HG03066 (cell line): Measurements from ENCODE around the gene ARL6IP6.

Source experiments
- ATAC-seq: cut with Tn5 transposase; IDR thresholded peaks from one replicate; pipeline ENCODE4 v1.9.1; 2021; ENCODE audit warnings: low read depth; ENCODE audit not compliant: unreplicated experiment

ARL6IP6 gene

DNA sequence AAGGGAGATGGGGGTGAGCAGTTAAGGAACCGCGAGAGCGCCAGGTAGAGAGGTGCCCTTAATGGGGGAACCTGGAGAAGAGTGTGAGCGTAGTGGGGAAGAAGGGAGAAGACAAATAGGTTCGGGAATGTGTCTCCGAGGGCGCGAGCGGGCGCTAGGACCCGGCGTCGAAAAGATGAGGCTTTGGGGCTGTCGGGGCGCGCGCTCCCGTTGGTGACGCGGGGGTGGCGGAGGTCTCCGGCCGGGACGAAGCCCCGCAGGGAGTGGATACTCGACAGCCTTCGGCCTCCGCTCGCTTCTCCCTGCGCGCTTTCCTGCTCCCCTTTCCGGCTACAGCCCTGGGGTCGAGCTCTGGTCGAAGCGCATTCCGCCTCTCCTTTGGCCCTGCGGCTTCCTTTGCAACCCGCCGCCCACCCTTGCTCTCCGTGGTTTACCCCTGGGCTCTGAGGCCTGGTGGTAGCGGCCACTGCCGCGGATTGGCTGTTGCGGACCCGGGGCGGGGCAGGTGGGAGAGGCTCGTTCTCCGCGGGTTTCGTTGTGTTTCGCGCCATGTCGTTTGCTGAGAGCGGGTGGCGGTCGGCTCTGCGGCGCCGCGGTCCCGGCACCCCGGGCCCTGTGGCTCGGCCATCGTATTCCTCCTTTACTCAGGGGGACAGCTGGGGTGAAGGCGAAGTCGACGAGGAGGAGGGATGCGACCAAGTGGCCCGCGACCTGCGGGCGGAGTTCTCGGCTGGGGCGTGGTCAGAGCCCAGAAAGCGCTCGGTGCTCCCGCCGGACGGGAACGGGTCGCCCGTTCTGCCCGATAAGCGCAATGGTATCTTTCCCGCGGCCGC, at the start of gene ARL6IP6:
Gene ARL6IP6 (plus strand): TSS at position 545 of the 833 bp plus-strand sequence. CDS start 5 bp downstream, at position 550.
- peak; percentile 67 for ATAC-seq

DNA sequence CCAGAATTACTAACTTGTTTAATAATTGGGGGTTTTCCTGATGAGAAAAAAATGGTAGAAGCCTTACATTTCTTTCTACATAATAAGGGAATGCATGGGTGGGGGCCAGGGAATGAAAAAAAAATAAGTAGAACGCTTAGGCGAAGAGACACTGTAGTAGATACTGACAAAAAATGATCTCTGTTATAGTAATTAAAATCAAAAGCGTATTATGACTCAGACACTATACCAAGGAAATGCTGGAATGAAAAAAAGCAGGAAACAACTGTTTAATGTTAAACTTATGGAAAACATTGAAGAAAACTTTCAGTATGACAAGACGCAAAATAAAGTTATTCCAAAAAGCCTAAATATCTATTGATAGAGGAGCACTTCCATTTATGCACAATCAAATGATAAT, 44.1 kb upstream of the ARL6IP6 start:
- ATAC-seq: no peak

DNA sequence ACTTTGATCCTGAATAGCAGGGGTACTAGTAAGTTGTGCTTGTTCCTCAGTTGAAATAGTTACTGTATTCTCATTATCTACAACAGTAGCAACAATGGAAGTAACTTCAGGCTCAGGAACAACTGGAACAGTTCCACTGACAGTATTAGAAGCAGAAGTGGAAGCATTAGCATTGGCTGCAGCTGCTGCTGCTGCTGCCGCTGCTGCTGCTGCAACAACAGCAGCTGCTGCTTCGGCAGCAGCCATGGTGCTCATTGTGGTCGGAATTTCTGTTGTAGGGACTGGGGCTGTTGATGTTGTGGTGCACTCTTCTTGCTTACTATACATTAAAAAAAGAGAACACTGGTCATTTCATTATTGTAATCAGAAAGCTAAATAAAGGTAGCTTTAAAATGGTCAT, 42.0 kb upstream of the ARL6IP6 start:
- ATAC-seq: no peak

DNA sequence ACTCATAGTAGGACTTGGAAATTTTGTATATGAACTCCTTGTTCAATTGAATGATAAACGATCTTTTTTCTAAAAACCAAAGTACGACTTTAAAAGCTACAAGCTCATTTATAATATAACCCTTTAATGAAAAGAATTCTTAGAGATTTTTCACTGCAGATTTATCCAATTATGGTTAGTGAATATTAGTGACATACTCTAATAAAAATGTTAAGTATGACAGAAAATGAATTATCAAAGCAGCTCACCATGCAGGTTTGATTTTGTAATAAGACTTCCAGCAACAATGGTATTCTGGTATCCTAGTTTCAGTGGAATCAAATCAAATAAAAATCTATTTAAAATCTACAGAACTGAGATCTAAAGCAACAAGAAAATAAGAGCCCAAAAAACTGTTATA, 39.6 kb upstream of the ARL6IP6 start:
- ATAC-seq: no peak

DNA sequence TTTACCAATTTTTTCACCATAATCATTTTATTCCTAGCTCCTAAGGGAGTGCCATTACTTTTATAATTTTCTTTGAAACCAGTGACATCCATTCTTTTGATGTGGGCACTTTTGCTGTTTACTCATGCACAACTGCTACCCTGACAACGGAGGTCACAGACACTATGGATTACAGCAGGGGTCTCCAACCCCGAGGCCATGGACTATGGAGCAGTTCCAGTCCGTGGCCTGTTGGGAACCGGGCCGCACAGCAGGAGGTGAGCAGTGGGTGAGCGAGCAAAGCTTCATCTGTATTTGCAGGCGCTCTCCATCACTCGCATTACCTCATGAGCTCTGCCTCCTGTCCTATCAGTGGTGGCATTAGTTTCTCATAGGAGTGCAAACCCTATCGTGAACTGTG, 35.8 kb upstream of the ARL6IP6 start:
- no peak for ATAC-seq

- ATAC-seq: no peak
Measured at GRCh38 chr2:152683400-152683799, 35.0 kb upstream of the ARL6IP6 start.

GRCh38 chr2:152686321-152686720, 32.1 kb upstream of the ARL6IP6 start:
- ATAC-seq: no peak

DNA sequence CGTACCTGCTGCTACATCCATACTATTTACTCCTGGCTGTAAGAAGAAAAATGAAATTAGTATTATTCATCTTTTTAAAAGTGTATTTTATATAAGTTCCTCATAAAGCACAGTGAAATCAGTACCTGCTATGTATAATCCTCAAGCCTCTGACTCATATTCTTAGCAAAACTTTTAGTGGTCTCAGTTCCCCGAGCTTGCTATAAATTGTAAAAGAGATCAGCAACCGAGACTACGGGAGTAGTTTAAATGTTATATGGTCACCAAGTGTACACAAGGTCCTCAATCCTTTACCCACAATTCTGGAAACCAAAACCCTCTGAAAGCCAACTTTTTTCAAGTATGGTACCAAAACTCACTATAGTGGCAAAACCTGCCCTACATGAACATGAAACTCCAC, 25.4 kb upstream of the ARL6IP6 start:
- peak; percentile 86 for ATAC-seq

- peak; percentile 65 for ATAC-seq
Measured at GRCh38 chr2:152694161-152694661, 24.2 kb upstream of the ARL6IP6 start.

GRCh38 chr2:152695763-152696162, 22.7 kb upstream of the ARL6IP6 start:
- ATAC-seq: no peak

DNA sequence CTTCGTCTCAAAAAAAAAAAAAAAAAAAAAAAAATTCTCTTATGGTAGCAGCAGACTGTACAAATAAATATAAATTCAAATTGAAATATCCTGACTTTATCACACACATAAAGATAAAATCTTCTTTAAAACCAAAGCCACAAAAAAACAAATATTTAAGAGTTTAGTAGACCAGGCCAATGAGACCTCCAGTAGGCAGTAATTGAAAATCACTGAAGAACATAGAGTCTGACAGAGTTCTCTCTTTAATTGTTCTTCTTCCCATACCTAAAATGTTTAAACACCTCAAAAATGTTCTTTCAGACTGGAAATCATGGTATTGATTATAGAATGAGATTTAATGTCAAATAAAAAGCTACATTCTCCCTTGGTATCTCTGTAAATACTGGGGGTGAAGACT, 21.9 kb upstream of the ARL6IP6 start:
- no peak for ATAC-seq

DNA sequence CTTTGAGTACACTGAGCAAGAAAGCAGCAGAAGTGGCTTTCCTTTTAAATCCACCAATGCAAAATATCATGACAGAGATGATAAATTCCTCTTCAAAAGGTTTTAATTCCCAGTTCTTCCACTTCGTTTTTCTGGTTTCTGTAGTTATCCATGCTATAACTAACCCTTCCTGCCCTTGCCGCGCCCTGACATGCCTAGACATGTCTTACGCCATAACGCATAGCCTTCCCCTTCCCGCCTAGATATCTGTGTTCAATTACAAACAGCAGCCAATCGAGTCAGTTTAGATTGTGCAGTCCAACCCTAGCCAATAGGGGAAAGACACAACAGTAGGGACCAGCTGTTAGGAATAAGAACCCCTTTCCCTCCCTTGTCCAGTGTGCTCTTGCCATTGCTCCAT, 17.2 kb upstream of the ARL6IP6 start:
- ATAC-seq: no peak

DNA sequence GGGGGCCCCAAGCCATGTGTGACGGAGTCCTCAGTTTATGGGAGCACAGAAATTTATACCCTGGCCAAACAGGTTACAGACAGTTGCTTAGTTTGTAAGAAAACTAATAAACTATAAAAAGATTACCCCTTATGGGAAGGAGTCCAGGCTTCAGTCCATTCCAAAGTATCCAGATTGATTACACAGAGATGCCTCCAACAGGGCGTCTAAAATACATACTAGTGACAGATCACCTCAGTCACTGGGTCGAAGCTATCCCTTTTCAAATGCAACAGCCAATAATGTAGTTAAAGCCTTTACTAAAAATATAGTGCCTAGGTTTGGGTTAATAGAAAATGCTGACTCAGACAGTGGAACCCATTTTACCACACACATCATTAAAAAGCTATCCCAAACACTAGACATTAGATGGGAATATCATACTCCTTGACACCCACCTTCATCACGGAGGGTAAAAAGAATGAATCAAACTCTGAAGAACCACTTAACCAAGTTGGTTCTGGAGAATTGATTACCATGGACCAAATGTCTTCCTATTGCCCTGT, 11.9 kb upstream of the ARL6IP6 start:
- no peak for ATAC-seq

- no peak for ATAC-seq
Measured at GRCh38 chr2:152708742-152709141, 9.7 kb upstream of the ARL6IP6 start.

DNA sequence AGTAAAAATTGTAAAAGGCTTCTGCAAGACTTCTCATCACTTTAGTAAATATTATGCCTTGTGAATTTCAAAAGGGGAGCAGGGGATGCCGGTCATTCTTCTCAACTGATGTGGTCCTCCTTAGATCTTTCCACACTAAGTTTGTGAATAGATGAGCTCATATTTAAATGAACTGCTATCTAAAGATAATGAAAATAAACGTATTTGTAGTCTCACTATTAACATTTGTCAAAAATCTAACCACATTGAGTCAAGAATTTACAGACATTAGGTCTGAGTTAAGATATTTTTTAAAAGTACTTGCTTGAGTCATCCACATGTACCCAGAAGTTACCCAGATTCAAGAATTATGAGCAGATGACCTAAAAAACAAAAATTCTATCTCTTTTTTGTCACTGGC, 7.7 kb upstream of the ARL6IP6 start:
- ATAC-seq: no peak

DNA sequence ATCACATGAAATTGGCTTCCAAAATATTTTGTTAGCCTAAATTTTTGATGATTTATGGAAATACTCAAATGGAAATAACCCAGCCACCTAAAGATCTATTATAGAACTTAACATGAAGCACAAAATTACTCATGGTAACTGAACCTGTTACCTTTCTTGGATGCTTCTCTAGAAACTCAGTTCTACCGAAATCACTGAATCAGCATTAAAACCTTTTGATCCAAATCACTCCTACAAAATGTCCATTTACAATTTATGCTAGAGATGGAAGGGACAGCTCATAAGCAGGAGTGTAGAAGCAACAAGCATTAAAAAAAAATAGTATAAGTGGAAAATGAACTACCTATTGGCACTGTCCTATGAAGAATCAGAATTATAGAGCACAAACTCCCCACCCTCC, 3.3 kb upstream of the ARL6IP6 start:
- no peak for ATAC-seq

GRCh38 chr2:152715854-152716428, 2.5 kb upstream of the ARL6IP6 start:
- ATAC-seq: no peak

- peak; percentile 0 for ATAC-seq
Measured at GRCh38 chr2:152716805-152717227, 1.6 kb upstream of the ARL6IP6 start.

- ATAC-seq: peak; percentile 58
Measured at GRCh38 chr2:152717228-152718075, 968 bp upstream of the ARL6IP6 start, which contains the start of gene PRPF40A. Gene PRPF40A, minus strand, starts transcription at chr2:152717461. Its CDS starts 22 bp downstream, at chr2:152717439.

DNA sequence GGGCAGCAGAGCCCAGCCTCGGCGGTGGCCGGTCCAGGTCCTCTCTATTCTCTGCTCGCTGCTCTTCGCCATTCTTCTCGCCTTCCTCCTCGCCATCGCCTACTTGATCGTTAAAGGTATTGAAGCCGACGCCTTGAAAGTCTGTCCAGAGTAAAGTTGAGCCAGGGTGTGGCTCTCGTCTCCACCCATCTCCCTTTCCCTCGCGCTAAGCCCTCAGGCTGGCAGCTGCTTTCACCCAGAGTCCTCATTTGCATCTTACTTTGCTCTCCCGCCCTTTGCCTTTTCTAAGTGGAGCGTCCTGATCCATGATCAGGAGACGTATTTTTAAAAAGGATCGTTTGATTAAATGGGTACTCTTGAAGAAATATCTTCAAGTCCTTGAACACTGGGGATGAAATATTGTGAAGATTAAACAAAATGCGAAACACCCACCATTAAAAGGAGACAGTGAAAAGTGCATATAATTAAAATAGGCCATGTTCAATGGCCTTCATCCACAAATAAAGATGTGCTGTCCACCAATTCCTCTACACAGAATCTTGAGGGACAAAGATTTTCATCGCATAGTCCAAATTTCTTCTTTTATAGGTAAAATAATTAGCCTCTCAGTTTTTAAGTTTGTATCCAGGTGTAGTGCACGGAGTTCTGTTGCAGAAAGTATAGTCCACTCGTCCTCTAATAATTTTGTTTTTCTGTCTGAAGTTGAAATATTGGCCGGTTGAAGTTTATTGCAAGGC, 657 bp downstream of the ARL6IP6 start:
- ATAC-seq: peak; percentile 21
